Articular chondrocyte of knee joint (primary cell): ENCODE data around the gene ZBTB7B. TPM values are rescaled to one million over a fixed set of nuclear protein-coding genes. Genes with fewer than 3 reads are reported as not detected.

Experiments
- small RNA-seq: library from RNA; depleted of rRNA; stranded (forward); fragments of <200 nt; gene quantifications from one replicate; pipeline ENCODE3, GENCODE V24; 2012
- total RNA-seq: library from RNA; depleted of rRNA; stranded (reverse); fragments of >200 nt; gene quantifications from 2 replicates; pipeline ENCODE4 v1.2.3, GENCODE V29; 2012

ZBTB7B gene
- 14.4 and 20.6 TPM in 2 replicates for total RNA-seq

DNA sequence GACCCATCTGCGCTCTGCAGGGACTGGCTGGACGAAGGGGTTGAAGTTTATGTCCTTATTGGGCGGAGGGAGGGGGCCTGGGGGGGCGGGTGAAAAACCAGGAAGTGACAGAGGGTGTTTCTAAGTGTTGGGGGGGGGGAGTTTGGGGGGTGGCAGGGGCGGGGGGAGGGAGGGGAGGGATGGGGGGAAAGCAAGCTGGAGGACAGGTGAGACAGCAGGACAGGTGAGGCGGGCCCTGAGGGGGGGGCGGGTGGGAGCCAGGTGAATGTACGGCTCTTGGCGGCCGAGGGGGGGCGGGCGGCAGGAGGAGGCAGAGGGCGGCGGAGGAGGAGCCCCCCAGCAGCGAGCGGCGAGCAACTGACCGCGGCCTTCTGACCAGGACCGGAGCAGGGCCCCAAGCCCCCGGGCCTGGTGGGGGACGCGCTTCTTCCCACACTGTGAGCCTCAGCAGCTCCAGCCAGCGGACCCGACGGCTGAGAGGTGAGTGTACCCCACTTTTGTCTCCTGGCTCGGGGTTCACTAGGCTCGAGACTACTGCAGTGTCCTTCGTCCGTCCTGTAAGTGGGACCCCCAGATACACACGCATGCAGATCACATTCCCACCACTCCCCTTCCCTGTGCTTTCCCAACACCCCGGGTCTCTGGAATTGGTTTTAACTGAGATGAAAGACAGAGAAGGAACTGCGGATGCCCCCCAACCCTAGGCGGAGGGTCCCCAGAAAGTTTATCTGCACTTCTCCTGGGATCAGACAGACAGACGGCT, at the start of gene ZBTB7B:
Gene ZBTB7B (plus strand): TSS at position 339 of the 763 bp plus-strand sequence. CDS start 11,859 bp downstream, outside the sequence.

DNA sequence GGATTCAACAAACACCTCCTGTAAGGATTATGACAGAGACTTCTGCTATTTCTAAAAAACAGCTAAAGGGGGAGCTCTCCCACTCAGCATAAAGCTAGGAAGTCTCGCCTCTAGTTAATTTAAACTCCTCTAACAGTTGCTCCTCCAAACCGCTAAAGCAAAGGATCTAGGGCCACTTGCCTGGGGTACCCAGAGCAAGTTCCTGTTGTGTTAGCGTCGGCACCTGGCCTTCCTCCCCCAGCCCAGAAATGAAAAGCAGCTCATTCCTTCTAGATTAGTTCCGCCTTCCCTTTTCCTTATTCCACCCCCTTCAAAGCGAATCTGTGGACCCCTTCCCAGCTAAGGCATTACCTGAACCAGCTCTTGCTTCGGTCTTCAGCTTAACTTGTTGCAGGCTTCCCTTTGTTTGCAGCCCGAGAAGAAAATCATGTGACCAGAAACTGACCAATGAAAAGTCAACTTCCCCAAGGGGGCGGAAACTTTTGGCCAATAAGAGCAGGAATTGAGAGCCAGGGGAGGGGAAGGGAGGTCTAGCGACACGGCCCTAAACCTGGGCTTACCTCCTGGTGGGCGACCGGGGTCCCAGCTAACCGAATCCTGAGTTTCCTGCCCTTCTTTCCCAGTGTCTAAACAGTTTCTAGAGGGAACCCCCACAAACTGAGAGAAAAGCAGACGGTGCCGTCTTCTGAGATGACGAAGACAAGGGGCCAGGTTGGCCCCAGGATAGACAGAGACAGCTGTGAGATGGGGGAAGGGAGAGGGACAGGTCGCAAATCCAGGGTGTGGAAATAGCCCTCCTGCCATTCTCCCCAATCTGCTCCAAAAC, 46.7 kb upstream of the ZBTB7B start, which contains the start of gene PBXIP1:
Gene PBXIP1 (minus strand): TSS at position 382 of the 826 bp plus-strand sequence. CDS start 2,378 bp downstream, outside the sequence.

DNA sequence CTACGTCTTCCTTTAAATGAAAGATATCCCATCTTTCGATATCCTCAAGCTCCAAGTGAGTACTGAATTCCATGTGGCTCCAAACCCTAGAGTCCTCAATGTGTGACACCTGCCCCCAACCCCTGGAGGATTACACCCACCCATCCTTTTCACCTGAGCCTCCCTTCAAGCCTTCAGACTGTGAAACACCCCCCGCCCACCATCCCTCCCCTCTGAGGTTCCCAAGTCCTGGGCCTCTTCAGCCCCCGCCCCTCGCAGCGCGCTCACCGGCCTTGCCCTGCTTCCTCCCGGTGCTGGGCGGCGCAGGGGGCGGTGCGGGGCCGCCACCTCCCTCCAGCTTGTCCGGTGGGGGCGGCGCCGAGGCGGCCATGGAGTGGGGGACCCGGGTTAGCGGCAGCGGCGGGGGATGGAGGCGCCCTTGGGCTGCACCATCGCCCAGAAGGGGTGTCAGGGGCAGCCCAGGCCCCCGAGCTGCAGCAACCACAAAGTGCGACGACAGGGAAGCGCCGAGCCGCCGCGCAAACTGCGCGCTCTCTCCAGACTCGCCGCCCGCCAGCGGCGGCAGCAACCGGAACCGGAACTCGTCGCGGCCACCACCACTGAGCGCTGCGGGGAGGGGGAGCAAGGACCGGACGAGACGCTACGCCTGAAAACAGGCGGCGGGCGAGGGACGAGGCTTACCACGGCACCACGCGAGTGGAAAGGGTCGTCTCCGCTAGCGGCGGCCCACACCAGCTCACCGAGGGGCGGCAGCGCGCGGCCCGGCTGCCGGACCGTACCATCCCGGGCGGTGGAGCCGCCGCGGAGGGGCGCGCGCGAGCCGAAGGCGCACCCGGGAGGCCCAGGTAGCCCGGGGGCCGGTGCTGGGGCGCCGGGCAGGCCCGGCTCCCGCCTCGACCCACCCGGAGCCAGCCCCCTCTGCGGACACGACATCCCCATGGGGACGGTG, 41.1 kb upstream of the ZBTB7B start, which contains the start of gene PYGO2:
Gene PYGO2 (minus strand): TSS at position 576 of the 949 bp plus-strand sequence. CDS start 206 bp downstream, at position 370.

DNA sequence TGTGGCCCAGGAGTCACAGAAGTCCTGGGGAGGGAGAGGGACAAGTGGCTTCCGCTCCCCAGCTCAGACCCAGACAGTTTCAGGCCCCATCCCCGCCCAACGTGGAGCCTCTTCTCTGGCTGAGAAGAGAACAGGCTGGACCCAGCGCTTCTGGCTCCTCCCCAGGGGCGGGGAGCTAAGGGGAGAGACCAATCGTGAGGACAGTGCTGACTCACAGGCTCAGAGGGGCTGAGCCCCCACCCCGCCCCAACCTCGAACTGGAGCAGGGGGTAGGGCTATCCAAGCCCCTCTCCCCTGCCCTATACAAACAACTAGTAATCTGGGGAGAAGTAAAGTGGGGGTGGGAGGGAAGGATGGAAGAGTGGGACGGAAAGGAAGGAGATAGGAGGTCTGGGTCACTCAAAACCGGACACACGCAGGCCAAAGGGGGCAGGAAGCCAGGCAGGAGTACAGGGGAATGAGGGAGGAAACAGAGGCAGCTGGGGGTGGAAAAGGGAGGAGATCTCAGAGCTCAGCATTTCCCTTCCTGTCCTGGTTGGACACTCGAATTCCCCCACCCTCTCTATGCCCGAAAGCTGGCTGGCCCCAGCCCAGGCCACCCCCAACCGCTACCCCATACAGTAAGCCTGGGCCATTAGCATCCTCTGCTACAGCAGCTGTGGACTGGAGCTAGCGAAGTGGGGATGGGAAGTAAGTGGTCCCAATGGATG, 31.8 kb upstream of the ZBTB7B start, which contains the start of gene SHC1:
Gene SHC1 (minus strand): TSS at position 117 of the 710 bp plus-strand sequence. CDS start 221 bp downstream, outside the sequence.

DNA sequence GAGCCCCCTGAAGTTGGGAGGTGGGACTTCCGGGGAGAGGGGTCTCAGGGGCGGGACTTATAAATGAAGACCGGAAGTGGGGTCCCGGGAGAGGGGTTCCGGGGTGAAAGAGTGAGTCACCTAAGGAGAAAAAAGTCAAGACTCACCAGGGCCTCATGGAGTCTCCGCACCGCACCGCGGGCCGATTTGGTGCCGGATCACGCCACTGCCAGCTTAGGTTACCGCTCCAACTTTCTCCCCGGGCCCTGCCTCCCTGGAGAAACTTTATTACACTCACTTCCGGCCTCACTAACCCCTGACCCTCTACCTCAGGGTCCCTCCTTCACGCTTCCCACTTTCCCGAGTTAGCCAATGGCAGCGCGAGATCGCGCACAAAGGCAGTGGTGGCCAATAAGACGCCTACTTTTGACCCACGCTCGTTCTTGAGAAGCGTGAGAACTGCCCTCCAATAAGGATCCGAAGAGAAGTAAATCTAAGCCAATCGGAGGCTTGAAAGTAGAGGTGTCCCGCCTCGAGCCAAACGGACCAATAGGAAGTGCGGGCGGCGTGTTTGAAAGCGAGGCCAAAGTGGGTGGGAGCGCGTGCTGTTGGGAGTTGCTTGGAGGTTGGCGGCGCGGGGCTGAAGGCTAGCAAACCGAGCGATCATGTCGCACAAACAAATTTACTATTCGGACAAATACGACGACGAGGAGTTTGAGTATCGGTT, 28.3 kb upstream of the ZBTB7B start, which contains the start of gene CKS1B:
Gene CKS1B (plus strand): TSS at position 580 of the 706 bp plus-strand sequence. CDS start 65 bp downstream, at position 645.

DNA sequence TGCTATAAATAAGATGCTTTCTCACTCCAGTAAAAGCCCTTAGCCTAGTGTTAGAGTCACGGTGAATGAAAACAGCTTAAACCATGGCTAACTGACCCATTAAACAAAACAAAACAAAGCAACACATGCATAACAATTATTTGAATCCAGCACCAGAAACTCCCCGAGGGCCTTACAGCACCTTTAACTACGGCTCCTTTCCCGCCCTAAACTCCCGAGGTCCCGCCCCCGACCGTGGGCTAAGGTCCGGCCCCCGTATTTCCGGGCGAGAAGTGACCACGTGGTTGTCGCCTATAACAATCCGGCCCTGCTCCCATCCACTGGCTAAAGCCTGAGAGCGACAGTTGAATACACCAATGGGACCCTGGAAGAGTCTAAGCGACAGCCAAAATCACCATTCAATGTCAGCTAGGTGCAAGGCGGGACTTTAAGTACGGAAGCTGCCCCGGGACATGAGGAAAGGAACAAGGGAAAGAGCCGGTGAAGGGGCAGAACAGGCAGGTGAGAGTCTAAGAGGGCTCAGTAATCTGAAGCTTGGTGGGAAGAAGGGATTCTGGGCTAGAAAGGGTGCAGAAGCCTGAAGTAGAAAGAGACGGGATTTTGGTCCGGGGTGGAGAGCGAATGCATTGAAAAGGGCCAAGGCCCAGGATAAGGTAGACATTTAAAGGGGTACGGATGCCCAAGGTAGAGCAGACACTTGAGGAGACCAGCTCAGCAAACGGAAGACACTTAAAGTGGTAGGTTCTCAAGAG, 19.5 kb upstream of the ZBTB7B start, which contains the start of gene FLAD1:
Gene FLAD1 (plus strand): TSS at position 448 of the 752 bp plus-strand sequence. CDS start 351 bp downstream, outside the sequence.

DNA sequence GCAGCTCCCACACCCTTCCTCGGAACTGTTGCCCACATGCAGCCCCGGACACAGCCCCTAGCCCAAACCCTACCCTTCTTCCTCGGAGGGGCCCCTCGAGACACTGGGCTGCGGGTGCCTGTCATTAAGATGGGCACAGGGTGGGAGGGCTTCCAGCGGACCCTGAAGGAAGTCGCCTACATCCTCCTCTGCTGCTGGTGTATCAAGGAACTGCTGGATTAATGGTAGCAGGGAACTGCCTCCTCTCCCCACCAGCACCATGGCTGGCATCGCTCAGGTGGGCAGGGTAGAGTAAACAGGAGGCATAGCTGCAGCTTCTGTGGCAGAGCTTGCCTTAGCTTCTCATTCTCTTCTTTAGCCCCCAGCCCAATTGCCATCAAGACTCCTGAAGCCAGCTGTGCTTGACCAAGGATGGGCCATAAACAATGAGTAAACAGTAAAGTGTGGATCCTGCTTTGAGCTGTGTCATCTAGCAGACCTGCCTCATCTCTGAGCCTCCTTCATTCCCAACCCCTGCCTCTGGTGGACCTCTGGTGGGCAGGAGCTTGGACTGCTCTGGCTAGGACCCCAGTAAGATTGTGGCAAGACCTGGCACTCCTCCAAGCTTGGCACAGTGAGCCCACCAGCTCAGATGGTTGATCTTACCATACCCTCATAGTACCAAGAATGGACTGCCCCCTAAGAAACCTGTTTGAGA, 8.9 kb upstream of the ZBTB7B start, which contains the start of gene LENEP:
Gene LENEP (plus strand): TSS at position 15 of the 697 bp plus-strand sequence. CDS start 22 bp downstream, at position 37.

DNA sequence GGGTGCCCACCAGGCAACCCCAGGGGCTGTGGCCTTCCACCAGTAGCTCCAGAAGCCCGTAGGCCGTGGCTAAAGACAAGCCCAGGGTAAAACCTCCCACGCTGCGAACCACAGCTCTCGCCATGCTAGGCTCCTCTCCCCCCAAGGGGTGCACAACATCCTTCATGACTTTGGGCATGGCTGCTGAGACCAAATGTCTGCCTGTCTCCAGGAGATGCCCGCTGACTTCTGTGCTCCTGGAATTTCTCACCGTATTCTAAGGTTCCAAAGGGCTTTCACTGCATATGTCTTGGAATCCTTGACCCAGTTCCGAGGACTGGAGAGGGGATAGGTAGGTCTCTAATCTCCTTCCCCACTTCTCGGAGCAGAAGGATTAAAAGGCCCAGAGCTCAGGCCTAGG, 30.9 kb downstream of the ZBTB7B start, which contains the start of the genes DCST1 and DCST2:
Gene DCST1 (plus strand): TSS at position 301 of the 400 bp plus-strand sequence. CDS start 213 bp downstream, outside the sequence.
Gene DCST2 (minus strand): TSS at position 258 of the 400 bp plus-strand sequence. CDS start 80 bp downstream, at position 178.

DNA sequence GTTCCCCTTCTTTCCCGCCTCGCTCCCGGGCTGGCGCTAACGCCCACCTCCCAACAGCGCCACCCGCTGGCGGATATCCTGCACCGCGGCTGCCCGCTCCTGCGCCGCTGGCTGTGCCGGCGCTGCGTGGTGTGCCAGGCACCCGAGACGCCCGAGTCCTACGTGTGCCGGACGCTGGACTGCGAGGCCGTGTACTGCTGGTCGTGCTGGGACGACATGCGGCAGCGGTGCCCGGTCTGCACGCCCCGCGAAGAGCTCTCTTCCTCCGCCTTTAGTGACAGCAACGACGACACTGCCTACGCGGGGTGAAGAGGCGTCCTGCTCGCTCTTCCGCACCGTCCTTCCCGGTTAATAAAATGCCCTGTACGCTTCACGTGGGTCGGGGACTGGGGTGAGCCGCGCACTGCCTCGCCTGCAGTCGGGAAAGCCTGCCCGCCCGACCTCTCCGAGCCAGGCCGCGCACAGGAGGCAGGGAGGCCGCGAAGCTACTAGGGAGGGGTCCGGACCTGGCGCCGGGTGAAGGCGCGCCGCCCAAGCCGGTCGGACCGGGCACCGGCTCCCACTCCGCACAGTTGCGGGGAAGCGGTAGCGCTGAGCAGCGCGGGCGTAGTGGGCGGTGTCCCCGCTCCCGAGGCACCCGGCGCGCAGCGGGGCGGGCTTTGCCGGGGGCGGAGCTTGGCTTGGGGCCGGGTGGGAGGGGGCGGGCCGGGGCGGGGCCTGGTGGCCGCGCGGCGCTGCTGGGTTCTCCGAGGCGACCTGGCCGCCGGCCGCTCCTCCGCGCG, 48.1 kb downstream of the ZBTB7B start, which contains the start of gene ADAM15:
Gene ADAM15 (plus strand): TSS at position 757 of the 782 bp plus-strand sequence. CDS start 71 bp downstream, outside the sequence.

DNA sequence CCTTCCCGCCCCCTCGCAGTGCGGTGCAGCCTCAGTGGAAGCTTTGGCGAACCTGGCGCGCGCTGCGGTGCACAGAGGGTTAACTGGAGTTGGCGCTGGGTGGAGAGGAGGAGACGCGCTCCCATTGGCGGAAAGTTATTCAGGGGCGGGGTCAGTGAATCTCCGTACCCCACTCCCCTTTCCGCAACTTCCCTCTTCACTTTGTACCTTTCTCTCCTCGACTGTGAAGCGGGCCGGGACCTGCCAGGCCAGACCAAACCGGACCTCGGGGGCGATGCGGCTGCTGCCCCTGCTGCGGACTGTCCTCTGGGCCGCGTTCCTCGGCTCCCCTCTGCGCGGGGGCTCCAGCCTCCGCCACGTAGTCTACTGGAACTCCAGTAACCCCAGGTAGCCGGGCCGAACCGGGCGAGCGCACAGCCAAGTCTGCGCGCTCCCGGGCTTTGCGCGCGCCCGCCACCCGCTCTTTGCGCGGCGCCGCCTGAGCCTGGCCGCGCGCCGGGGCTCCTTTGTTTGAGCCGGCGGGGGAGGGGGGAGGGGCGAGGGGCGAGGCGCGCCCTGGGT, 61.0 kb downstream of the ZBTB7B start, which contains the start of gene EFNA4:
Gene EFNA4 (plus strand): TSS at position 191 of the 561 bp plus-strand sequence. CDS start 84 bp downstream, at position 275.

Small RNAs within 50 kb of the gene (small RNA-seq; reads per million reads assigned to genes)
- gene MIR4258: not detected

Other genes starting within 250 kb of the ZBTB7B start
- under 0.01 and 0.11 TPM in 2 replicates for gene KCNN3, start 132.5 kb upstream of the ZBTB7B start, total RNA-seq
- gene PMVK, start 66.1 kb upstream of the ZBTB7B start, total RNA-seq: 8.4 and 9.5 TPM in 2 replicates
- 35.8 and 36.8 TPM in 2 replicates for gene PBXIP1, start 46.7 kb upstream of the ZBTB7B start, total RNA-seq
- 11.6 and 13.8 TPM in 2 replicates for gene PYGO2, start 41.0 kb upstream of the ZBTB7B start, total RNA-seq
- 211 and 219 TPM in 2 replicates for gene SHC1, start 32.1 kb upstream of the ZBTB7B start, total RNA-seq
- gene CKS1B, start 28.1 kb upstream of the ZBTB7B start, total RNA-seq: 31.5 and 40.9 TPM in 2 replicates
- gene FLAD1, start 19.5 kb upstream of the ZBTB7B start, total RNA-seq: 13.1 and 13.6 TPM in 2 replicates
- not detected in 2 replicates for gene LENEP, start 9.2 kb upstream of the ZBTB7B start, total RNA-seq
- 0.11 TPM in 1 of 2 replicates, not detected in the other for gene DCST2, start 31.0 kb downstream of the ZBTB7B start, total RNA-seq
- gene DCST1, start 31.0 kb downstream of the ZBTB7B start, total RNA-seq: not detected in 2 replicates
- gene ADAM15, start 48.5 kb downstream of the ZBTB7B start, total RNA-seq: 82.4 and 87.7 TPM in 2 replicates
- gene EFNA4, start 60.9 kb downstream of the ZBTB7B start, total RNA-seq: 3.0 and 3.7 TPM in 2 replicates
- gene EFNA3, start 76.0 kb downstream of the ZBTB7B start, total RNA-seq: 0.65 and 1.6 TPM in 2 replicates
- gene EFNA1, start 125.1 kb downstream of the ZBTB7B start, total RNA-seq: 1.9 and 5.2 TPM in 2 replicates
- 37.9 and 46.4 TPM in 2 replicates for gene SLC50A1, start 133.1 kb downstream of the ZBTB7B start, total RNA-seq
- 19.2 and 39.6 TPM in 2 replicates for gene DPM3, start 137.7 kb downstream of the ZBTB7B start, total RNA-seq
- gene KRTCAP2, start 170.5 kb downstream of the ZBTB7B start, total RNA-seq: 96.1 and 111 TPM in 2 replicates
- gene TRIM46, start 171.0 kb downstream of the ZBTB7B start, total RNA-seq: 2.0 and 3.5 TPM in 2 replicates
- 47.7 and 72.1 TPM in 2 replicates for gene THBS3, start 205.1 kb downstream of the ZBTB7B start, total RNA-seq
- gene MTX1, start 205.9 kb downstream of the ZBTB7B start, total RNA-seq: 33.8 and 37.4 TPM in 2 replicates